CD4-positive, alpha-beta T cell (primary cell): ENCODE data around the gene BTG2. TPM values are rescaled to one million over a fixed set of nuclear protein-coding genes. Genes with fewer than 3 reads are reported as not detected.

Experiments used
- ATAC-seq: fragments of 200-7000 bp; cut with Tn5 transposase; one replicate; pipeline ENCODE4 v1.10.0; 2022; ENCODE audit warnings: mild to moderate bottlenecking; ENCODE audit not compliant: poor library complexity
- CTCF ChIA-PET: fragments of 350-600 bp; sonication (Branson Sonifier 250); formaldehyde crosslinking; loops from one replicate; lab custom pipeline; 2021; ENCODE audit warnings: antibody characterized with exemption, inconsistent platforms; lab: Charles Lee
- POLR2A ChIA-PET: fragments of 350-600 bp; sonication (Branson Sonifier 250); formaldehyde crosslinking; loops from one replicate; lab custom pipeline; 2021; ENCODE audit warnings: antibody characterized with exemption, inconsistent platforms; lab: Charles Lee
- DNase-seq, 14 experiments: peaks; one replicate each; pipeline ENCODE4 v3.0.0-alpha.2; 2013 to 2020; ENCODE audit warnings: mixed read lengths in 2 of 14
- H3K27ac ChIP-seq, 2 donors: one replicate each; pipeline versions ENCODE4 v1.5.1 to v1.7.0; 2013; ENCODE audit warnings: low read length in 2 of 2, low read depth in 1 of 2, mild to moderate bottlenecking in 1 of 2
- H3K27me3 ChIP-seq, 2 experiments: 1 replicate in 1 of 2; 2 replicates in 1 of 2; pipeline versions ENCODE4 v1.6.1 to v1.7.0; 2013; ENCODE audit warnings: low read length in 2 of 2, control low read depth in 1 of 2, mild to moderate bottlenecking in 1 of 2, moderate library complexity in 1 of 2; ENCODE audit not compliant: insufficient read depth in 2 of 2, control insufficient read depth in 1 of 2
- H3K36me3 ChIP-seq: one replicate; pipeline ENCODE4 v1.6.1; 2013; ENCODE audit warnings: low read length, control low read depth; ENCODE audit not compliant: insufficient read depth
- H3K4me1 ChIP-seq: one replicate; pipeline ENCODE4 v1.6.1; 2013; ENCODE audit warnings: low read length, control low read depth; ENCODE audit not compliant: insufficient read depth
- H3K4me3 ChIP-seq: one replicate; pipeline ENCODE4 v1.5.1; 2013; ENCODE audit warnings: mild to moderate bottlenecking, low read length, moderate library complexity
- H3K9me3 ChIP-seq, 2 experiments: 1 replicate in 1 of 2; 2 replicates in 1 of 2; pipeline versions ENCODE4 v1.6.1 to v1.7.0; 2013; ENCODE audit warnings: low read length in 2 of 2, mild to moderate bottlenecking in 2 of 2, control low read depth in 1 of 2, moderate library complexity in 1 of 2; ENCODE audit not compliant: control insufficient read depth in 1 of 2, insufficient read depth in 1 of 2
- H3K27ac Mint-ChIP-seq: one replicate; pipeline ENCODE4 v1.8.0; 2020; ENCODE audit warnings: mixed read lengths
- H3K27me3 Mint-ChIP-seq: one replicate; pipeline ENCODE4 v1.8.0; 2021; ENCODE audit warnings: mixed read lengths
- H3K36me3 Mint-ChIP-seq: one replicate; pipeline ENCODE4 v1.8.0; 2021; ENCODE audit warnings: low read depth, mixed read lengths
- H3K4me1 Mint-ChIP-seq: one replicate; pipeline ENCODE4 v1.8.0; 2021; ENCODE audit warnings: low read depth, mixed read lengths
- H3K4me3 Mint-ChIP-seq: one replicate; pipeline ENCODE4 v1.8.0; 2020; ENCODE audit warnings: mild to moderate bottlenecking, mixed read lengths
- H3K9me3 Mint-ChIP-seq: one replicate; pipeline ENCODE4 v1.8.0; 2020; ENCODE audit warnings: mixed read lengths
- intact Hi-C, 2 experiments: fragments of 100-400 bp; cut with DNase I in 1 of 2; cut with micrococcal nuclease in 1 of 2; formaldehyde crosslinking; loops; one replicate each; pipeline versions ENCODE4 v1.15.1 to v1.9.0; 2023 to 2025; cut with DNase I, micrococcal nuclease
- total RNA-seq, 174 experiments: library from RNA in 2 of 174; stranded (reverse) in 2 of 174; gene quantifications; one replicate each; pipeline ENCODE4 v1.2.3 and lab custom pipeline; 2021 to 2026
- TF ChIP-seq, protein P1 (sequence below): fragments of 200-600 bp; IDR thresholded peaks from one replicate; pipeline ENCODE4 v1.8.0; 2022; ENCODE audit warnings: antibody characterized with exemption, mild to moderate bottlenecking

The BTG2 gene
- total RNA-seq, 2 experiments from 2014 or later, result 802 to 849 TPM

DNA sequence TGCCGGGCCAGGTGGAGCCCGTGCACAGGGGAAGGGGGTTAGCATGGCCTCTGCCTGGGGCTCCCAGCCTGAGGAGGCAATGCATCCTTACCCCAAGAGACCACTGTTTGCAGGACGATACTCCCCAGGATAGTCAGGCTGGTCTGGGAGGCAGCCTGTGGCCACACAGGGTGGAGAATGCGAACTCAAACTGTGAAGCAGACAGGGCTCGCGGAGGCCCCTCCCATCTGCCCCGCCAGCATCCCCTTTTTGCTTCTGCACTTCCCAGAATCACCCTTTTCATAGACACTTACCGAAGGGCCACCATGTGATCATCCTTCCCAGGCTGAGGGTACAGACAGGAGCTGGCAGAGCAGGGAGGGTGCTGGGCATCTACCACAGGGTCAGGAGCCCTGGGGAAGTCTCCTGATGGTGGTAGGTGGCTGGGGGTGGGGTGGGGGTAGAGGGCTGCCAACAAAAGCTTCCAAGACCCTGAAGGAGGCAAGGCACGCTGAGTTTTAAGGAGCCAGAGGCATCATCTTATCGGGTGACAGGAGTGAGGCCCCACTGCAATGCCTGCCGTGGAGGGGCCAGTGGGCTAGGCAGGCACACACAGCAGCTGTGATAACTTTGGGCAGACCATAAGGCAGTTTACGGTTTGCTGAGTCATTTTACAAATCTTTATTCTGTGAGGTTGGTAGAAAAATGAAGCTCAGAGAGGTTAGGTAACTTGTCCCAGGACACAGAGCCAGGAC lies 31.3 kb upstream of the BTG2 start:
- Mint-ChIP-seq H3K36me3 (no peaks in the 10 kb centered on the region), H3K27ac (peak overlapping the region; percentile 85), H3K4me3 (no peak overlapping the region), H3K9me3 (no peaks in the 10 kb centered on the region), H3K27me3 (no peaks in the 10 kb centered on the region), H3K4me1 (peaks cover 70% of the 10 kb centered on the region)
- ATAC-seq (no peak), DNase-seq (peak in 4 of 14 experiments; percentile 19 to 49 (median 42))
- no peaks in the 10 kb centered on the region for H3K9me3 ChIP-seq
- peak overlapping the region; percentile 33 to 73 for H3K27ac ChIP-seq
- intact Hi-C loops, result loop anchor here (1.0 to 10.0 kb wide), 9 partner anchors 12 to 588 kb away; partner anchors contain the start of genes BTG2 (in 2 of the 2), SNRPE (in 1 of the 2), ZBED6 (in 1 of the 2) and ZC3H11A (in 1 of the 2)
- H3K27me3 ChIP-seq, result no peaks in the 10 kb centered on the region
- H3K4me1 ChIP-seq, result peaks cover 75% of the 10 kb centered on the region
- no peaks in the 10 kb centered on the region for H3K36me3 ChIP-seq
- H3K4me3 ChIP-seq, result peak overlapping the region; percentile 49
- ChIA-PET POLR2A (interaction anchor here (0.6 to 17.7 kb wide), 5 partner anchors 14 to 63 kb away, joined by 4 to 320 read pairs (median 187); partner anchors contain the start of gene BTG2), CTCF (interaction anchor here (11.7 to 15.3 kb wide), 2 partner anchors 50 to 66 kb away, joined by 260 to 462 read pairs; no protein-coding TSS in a partner anchor)
- TF ChIP-seq, protein P1, sequence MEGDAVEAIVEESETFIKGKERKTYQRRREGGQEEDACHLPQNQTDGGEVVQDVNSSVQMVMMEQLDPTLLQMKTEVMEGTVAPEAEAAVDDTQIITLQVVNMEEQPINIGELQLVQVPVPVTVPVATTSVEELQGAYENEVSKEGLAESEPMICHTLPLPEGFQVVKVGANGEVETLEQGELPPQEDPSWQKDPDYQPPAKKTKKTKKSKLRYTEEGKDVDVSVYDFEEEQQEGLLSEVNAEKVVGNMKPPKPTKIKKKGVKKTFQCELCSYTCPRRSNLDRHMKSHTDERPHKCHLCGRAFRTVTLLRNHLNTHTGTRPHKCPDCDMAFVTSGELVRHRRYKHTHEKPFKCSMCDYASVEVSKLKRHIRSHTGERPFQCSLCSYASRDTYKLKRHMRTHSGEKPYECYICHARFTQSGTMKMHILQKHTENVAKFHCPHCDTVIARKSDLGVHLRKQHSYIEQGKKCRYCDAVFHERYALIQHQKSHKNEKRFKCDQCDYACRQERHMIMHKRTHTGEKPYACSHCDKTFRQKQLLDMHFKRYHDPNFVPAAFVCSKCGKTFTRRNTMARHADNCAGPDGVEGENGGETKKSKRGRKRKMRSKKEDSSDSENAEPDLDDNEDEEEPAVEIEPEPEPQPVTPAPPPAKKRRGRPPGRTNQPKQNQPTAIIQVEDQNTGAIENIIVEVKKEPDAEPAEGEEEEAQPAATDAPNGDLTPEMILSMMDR, result no peak

DNA sequence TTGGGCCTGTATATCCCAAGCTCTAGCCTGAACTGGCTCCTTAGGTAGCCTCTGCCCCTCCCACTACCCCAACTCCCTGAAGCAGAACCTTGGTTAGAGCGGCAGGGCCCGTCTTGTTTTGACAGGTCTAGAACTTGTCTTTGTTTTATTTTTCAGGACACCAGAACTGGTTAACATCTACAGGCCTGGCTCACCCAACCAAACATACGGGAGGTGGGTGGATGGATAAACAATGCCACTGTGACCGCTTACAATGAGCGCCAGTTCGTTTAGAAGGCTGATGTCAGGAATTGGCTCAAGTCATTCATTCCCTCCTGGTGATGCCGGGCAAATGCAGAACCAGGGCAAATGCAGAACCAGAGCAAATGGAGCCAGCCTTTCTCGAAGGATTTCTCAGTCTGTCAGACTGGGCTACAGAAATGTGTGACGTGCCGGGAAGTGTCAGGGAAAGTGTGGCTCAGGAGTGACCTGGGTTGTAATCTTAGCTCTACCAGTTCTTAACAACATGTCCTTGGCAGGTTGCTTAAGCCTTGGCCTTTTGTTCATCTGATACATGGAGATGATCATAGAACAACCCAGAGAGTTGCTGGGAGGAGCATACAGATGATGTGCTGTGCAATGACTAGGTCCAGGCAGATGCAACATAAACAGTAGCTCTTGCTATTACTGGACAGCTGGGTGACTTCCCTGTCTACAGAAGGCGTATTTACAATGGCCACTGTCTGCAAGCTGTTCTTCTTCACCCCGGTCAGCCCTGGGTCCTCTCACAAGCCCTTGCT lies 30.5 kb upstream of the BTG2 start:
- TF ChIP-seq, protein P1, result no peak
- peaks cover 69% of the 10 kb centered on the region for H3K4me1 ChIP-seq
- H3K27me3 Mint-ChIP-seq, result no peaks in the 10 kb centered on the region
- no peaks in the 10 kb centered on the region for H3K27me3 ChIP-seq
- no peaks in the 10 kb centered on the region for H3K9me3 ChIP-seq
- ATAC-seq, result no peak
- no peaks in the 10 kb centered on the region for H3K36me3 ChIP-seq
- no peak overlapping the region for H3K4me3 ChIP-seq
- H3K4me3 Mint-ChIP-seq, result peak overlapping the region; percentile 30
- H3K27ac Mint-ChIP-seq, result peak overlapping the region; percentile 85
- CTCF ChIA-PET, result interaction anchor here (8.7 to 15.3 kb wide), 3 partner anchors 7 to 65 kb away, joined by 60 to 462 read pairs (median 260); no protein-coding TSS in a partner anchor
- no peaks in the 10 kb centered on the region for H3K9me3 Mint-ChIP-seq
- intact Hi-C loops, result loop anchor here in 1 of 2 experiments (5.0 to 10.0 kb wide), 2 partner anchors 520 to 588 kb away; partner anchors contain the start of genes SNRPE, ZBED6 and ZC3H11A
- no peaks in the 10 kb centered on the region for H3K36me3 Mint-ChIP-seq
- DNase-seq, result peak in 2 of 14 experiments; percentile 12 to 21
- H3K4me1 Mint-ChIP-seq, result peaks cover 74% of the 10 kb centered on the region
- POLR2A ChIA-PET, result interaction anchor here (1.3 to 17.7 kb wide), 4 partner anchors 14 to 63 kb away, joined by 4 to 320 read pairs (median 238); partner anchors contain the start of gene BTG2
- no peak overlapping the region for H3K27ac ChIP-seq
